ENCODE measurements around the gene DAPK3.
"Not testable (repeated sequence)": the region's sequence is repeated elsewhere in the genome, so short reads cannot be mapped to it uniquely, and the experiment has no call there.

The DAPK3 gene

DNA sequence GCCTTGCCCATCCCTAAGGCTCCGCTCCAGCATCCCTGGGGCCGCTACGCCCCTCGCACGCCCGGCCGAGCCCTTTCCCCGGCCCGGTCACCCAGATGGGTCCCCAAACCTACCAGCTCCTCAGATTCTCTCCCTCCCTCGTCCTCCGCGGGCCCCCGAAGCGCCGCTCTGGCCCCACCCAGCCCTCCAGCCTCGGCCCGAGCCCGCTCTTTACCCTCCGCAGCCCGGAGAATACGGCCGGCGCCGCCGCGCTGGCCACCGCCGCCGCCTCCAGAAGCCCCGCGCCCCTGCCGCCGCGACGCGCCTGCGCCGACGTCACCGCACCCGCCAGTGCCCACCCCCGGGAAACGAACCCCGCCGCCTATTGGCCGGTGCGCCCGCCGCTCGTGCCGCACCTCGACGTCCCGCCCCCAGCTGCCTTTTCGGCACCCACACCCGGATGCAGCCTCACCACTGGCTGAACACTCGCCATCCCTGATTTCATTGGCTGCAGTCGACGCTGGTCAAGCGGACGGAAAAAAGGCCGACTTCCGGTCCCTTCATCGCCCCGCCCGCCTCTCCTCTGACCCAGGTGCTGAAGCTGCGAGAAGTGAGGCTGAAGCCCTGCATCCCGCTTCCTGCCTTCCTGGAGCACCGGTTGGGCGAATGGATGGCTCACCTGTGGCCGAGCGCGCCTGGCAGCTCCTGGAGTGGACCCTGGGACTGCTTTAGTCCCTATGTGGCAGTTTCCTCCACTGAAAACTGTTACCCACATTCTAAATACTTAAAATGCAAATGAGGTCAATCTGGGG is at the start of gene DAPK3:
DAPK3 (minus strand) TSS at position 292 of the 791 bp plus-strand sequence. CDS start 1,364 bp downstream, outside the sequence.
- peak; percentile 69 to 98 (median 96) for DNase-seq

DNA sequence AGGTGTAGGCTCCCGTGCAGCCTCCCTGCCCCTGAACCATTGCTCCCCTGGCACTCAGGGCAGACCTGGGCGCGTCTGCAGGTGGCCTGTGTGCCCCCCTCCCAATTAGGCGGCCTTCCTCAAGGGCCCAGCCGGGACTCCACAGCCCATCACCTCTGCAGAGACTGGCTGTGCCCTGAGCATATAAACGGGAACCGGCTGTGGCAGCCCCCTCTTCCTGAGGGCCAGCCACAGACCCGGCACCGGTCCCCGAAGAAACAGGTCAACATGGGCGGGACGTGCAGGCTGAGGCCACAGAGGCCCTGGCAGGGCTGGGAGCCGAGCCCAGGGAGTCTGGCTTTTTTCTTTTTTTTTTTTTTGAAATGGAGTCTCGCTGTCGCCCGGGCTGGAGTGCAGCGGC is 48.7 kb upstream of the DAPK3 start:
- DNase-seq = no peak

DNA sequence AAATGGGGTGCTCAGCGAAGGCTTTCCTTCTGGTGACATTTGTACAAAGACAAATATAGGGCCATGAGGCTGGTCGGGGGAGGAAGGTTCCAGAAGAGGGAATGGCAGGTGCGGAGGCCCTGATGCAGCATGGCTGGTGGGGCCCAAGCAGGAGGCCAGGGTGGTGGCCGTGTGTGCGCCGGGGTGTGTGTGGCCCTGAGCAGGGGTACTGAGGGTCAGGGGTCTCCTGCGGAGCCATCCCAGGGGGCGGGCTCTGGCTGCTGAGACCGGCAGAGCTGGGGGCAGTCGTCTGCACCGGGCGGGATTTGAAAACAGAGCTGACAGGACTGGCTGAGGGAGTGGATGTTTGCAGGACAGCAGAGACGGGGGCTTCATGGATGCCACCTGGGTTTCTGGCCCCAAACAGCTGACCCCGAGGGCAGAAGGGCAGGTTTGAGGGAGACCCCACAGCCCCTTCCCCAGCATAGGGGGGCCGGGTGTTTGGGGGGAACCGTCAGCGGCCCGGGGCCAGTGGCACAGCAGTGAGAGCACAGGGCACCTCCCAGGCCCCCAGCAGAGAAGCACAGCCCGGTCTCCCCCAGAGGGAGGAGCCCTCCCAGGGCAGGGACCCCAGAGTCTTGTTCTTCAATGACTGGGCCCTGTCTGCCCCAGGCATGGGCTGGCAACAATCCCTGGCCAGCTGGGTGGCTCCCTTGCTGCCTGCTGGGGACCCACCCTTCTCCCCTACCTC is 48.0 kb upstream of the DAPK3 start:
- no peak for DNase-seq

DNA sequence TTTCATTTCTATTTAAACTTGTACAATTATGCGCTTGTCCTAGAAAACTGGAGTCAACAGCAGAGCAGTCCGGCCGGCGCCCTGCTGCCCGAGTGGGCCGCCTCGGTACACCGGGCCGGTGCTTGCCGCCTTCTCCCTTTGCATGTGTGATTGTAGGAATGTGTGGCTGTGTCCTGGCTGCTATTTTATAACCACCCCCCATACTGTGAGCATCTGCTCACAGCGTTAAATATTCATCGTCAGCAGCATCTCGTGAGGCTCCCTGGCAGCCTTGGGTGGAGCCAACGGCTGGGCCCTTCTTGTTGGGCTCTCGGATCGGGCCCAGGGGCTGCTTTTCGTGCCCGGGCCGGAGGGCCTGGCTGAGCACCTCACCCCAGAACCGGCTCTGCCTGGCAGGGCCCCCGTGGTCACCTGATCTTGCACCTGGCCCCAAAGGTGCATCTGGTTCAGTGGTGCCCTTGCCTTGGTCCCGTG is 47.3 kb upstream of the DAPK3 start:
- DNase-seq = peak in 23 of 56 donors; percentile 18 to 65 (median 37)

DNA sequence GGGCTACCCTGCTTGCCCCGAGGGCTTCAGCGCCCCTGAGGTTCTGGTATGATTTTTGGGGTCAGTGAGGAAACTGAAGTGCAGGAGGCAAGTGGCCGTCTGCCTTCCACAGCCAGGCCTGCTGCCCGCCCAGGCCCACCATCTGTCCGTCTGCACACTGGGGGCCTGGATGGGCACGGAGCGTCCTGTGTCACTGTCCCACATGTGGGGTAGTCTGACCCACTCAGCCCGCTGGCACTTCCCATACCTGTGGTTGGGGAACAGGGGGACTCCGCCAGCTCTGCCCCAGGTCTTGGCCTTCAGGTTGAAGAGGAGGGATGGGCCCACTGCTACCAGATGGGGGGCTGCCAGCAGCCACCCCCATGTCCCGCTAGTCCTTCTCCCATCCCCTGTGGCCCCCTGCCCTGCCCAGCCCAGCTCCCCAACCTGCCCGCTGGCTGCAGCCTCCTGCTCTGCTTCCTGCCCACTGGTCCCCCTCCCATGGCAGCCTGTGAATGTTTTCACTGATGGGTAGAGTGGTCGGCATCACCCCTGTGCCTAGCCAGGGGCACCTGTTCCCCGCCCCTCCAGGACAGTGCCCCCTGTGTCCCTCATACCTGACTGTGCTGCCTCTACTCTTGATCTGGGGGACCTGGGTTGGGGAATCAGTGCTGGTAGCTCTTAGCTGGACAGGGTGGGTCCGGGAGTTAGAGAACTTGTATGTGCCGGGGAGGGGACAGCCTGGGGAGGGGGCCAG is 46.2 kb upstream of the DAPK3 start:
- peak in 1 of 56 donors; percentile 54 for DNase-seq

DNA sequence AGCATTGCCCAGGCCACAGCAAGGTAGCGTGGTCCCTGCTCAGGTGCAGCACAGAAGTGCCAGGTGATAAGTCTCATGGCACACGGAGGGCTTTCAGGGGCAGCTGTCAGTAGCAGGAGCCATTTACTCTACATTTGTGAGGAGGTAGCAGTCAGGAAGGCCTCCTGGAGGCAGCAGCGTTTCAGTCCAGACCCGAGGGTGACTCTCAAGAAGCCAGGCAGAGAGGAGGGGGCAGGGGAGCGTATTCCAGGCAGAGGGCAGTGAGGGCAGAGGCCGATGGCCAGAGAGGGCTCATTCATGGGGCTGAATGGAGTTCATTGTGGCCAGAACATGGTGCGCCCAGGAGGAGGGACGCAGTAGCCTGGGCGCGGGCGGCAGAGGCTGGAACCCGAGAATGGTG is 45.6 kb upstream of the DAPK3 start:
- peak in 52 of 56 donors; percentile 32 to 92 (median 73) for DNase-seq

DNA sequence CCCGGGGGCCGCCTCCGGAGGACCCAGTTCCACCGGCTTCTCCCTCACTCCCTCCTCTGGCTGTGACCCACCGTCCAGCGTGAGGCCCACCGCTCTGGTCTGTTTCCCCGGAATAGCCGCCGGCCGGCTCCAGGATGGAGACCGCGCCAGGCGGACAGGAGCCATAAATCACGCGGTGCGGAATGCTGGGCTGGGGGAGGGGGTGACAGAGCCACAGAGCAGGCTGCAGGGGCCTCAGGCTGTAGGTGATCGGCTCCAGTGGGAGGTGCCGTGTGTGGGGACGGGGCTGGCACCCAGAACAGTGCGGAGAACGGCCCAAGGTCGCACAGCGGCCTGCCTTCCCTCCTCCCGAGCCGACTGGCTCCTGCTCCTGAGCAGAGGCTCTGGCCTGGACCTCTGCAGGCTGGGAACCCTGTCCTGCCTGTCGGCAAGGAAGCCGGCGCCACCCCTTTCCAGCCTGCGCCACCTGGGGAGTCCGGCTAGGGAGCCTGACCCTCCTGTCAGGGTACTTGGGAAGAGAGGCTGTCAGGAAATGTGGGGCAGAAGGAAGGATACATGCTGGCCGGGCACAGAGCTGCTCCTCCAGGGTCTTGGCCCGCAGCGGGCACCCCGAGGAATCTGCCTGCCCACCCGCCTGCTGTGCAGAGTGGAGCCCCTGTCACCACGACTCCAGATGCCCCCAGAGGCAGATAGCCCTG is 45.0 kb upstream of the DAPK3 start:
- DNase-seq = no peak

DNA sequence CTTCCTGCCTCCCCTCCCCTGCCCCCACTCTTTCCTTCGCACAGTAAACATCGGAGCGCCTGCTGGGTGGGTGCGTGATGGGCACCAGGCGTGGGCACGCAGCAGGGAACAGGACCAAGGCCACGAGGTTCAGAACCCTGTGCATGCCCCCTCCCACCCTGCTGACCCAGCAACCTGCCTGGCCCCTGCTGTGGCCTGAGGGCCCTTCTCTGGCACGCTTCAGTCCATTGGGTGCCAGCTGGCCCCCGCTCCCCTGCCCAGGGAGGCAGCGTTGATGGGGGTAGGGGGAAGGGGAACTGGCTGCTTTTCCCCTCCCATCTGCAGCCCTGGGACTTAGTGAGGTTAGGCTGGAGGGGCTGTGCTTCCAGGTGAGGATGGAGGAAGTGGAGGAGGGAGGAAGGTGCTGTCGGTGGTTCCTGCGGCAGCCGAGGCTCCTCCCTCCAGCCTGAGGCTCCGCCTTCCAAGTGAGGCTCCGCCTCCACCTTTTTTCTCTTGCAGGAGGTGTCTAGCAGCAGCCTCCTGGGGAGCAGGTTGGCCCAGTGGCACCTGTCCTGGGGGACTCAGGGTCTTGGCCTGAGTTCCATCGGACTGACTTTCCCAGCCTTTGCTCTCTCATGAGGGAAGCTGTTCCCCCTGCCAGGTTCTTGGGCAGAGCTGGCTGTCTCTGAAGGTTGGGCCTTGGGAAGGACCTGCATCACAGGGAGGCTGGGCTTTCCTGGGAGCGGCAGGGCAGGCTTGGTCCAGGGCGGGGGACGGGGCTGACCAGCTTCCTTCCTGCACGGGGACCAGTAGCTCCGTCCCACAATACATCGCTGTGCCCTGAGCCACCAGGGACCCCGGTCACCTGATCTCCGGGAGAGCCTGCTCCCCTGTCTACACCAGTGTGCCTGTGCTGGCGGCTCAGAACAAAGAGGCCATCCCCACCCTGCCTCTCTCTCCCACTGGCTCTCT is 43.9 kb upstream of the DAPK3 start:
- no peak for DNase-seq

DNA sequence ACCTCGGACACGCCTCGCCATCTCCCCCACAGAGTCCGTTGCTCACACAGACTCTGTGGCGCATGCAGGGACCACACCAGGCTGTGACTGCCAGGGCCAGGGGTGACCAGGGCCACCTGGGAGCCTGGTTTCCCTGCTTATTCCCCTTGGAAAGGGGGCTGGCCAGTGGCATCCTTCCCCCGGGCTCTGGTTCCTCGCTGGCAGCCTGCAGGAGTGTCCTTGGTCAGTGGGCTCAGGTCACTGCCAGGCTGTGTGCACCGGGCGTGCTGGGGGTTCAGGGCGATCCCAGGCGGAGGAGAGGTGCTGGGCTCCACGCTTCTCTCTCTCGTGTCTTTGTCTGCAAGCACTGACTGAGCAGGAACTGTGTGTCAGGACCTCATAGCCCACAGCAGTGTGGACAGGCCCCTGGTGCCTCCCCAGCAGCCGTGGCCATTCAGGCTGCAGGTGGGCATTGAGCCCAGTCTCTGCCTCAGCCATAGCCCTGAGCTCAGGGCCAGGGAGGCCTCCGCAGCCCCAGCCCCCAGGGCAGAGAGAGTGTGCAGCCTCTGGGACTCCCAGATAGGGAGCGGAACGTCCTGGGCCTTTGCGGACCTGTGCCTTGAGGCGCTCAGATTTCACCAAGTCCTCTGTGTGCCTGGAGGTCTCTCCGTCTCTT is 43.1 kb upstream of the DAPK3 start:
- peak in 21 of 56 donors; percentile 7 to 68 (median 34) for DNase-seq

DNA sequence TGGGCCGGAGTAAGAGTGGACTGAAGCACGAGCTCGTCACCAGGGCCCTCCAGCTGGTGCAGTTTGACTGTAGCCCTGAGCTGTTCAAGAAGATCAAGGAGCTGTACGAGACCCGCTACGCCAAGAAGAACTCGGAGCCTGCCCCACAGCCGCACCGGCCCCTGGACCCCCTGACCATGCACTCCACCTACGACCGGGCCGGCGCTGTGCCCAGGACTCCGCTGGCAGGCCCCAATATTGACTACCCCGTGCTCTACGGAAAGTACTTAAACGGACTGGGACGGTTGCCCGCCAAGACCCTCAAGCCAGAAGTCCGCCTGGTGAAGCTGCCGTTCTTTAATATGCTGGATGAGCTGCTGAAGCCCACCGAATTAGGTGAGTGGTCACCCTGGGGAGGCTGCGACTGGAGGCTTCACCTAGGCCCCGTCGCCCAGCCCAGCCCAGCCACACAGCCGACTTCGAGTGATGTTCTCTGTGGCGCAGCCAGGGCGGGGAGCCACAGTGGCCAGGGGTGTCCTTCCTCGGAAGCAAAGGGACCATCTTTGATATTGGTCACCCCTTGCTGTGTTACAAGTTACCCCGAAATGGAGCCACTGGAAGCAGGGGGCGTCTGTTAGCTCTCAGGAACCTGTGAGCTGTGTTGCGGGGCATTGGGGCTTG is 42.2 kb upstream of the DAPK3 start:
- no peak for DNase-seq

DNA sequence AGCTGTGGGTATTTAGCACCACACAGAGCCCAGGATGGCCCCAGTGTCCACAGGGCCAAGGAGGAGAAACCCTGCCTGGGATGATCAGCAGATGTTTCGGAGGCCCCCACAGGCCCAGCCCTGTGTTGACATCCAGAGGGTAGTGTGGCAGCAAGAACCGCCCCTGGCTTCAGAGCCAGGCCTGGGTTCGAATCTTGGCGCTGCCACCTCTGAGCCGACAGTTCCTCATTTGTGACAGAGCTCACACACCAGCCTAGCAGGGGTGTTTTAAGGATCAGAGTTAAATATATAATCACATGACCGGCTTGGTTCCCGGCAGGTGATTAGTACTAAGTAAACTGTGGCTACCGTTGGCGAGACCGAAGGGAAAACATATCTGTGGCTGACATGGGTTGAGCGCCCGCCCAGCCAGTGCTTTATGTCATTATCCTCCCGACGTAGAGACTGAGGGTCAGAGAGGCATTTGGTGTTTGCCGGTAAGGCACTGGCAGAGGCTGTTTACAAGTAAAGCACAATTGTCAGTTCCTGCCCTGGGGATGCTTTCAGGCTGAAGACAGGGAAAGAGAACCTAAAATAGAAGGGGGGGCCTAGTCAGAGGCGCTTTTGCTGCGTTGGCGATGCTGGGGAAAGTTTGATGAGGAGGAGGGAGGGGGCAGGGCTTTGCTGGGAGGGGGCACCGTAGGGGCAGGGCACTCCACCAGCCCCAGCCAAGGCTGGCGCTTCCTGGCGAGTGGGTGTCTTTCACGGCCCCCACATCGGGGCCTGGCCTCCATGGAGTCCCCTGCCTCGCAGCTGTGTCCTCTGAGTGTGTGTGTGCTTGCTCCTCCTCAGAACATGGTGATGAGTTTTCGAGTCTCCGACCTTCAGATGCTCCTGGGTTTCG is 41.4 kb upstream of the DAPK3 start:
- DNase-seq = no peak

DNA sequence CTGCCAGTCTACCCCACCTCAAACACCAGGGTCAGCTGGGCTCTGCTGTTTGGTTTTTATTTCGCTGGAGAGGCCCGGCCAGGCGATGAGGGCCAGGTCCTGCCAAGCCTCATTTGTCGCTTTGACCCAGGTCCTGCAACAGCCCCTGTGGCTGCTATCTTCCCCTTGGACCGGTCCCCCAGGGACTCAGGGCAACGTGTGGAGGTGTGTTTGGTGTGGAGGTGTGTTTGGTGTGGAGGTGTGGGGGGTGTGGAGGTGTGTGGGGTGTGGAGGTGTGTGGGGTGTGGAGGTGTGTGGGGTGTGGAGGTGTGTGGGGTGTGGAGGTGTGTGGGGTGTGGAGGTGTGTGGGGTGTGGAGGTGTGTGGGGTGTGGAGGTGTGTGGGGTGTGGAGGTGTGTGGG is 40.5 kb upstream of the DAPK3 start:
- DNase-seq = not testable (repeated sequence)

DNA sequence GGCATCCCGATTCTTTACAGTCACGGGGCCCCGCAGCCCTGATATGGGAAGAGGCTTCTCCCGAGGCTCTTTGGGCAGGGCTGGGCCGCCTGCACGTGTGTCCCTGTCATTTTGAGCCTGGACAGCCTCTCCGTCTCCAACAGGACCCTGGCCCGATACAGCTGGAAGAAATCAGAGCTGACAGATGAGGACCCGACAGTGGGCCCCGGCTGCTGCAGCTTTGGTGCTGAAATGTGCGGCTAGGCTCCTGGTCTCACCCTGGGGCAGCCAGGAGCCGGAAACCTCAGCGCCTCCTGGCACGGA is 39.9 kb upstream of the DAPK3 start:
- DNase-seq = no peak

DNA sequence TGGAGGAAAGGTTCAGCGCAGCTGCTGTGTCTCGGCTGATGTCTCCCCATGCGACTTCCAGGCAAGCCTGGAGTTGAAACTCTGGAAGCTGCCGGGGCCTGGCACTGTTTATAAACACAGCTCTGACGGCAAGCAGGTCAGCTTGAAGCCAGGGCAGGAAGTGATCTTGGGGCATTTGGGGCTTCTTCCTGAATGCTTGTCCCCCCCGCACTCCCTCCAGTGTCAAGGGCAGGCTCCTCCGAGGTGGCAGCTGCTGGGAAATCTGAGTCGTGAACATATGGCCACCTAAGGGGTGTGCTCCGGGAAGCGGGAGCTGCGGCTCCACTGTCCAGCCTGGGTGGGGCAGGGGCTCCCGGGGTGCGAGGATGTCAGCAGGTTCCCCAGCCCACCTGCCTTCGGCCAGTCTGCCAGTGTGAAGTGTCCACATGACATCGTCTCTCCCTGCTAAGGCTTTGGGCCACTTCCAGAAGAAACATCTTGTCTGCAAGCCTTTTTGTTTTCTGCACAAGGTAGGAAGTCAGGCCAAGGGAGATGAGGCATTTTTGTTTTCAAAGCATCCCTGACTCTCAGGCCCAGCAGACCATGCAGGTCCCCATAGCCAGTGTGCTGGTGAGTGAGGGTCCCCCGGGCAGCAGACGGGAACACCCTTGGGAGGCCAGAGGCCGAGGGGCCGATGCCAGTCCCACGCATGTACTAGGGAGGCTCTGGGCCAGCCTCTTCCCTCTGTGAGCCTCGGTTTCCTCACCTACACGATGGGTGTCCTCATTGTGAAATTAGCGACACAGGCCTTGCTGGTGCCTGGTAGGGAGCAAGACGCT is 39.3 kb upstream of the DAPK3 start:
- no peak for DNase-seq

DNA sequence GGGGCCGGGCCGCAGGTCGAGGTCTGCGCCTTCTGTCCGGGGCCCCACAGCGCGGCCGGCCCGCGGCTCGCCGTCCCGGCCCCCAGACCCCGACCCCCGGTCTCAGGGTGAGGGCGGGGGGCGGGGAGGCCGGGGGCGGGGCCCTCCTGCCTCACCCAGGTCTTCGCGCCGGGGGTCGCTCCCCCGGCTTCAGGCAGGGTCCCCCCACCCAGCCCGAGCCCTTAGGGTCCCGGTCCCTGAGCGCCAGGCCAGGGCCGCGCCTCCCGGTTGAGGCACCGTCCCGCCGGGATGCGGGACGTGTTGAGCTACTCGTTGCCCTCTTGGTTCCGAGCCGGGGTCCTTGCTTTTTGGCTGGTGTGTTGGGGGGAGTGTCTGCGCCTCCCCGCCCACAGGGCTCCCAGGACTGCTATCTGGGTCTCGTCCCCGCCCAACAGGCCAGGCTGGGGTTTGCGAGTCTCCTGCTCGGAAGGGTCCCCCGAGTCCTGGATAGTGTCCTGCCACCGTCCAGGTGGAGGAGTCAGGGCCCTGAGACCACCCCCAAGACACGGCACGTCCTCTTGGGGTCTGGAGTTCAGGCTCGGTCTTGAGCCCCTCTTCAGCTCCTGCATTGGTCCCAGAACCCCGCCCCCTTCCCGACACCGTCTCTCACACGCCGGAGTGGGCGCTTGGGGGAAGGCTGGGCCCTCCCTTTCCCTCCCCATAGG is 37.1 kb upstream of the DAPK3 start:
- DNase-seq = no peak
